Ovary (tissue), 9 donors: Measurements from ENCODE around the gene MFSD1. TPM values are rescaled to one million over a fixed set of nuclear protein-coding genes. Genes with fewer than 3 reads are reported as not detected.

Experiments used
- DNase-seq, 5 donors: peaks; one replicate each; pipeline ENCODE4 v3.0.0-alpha.2; 2019 to 2020
- H3K27ac ChIP-seq, 2 donors: fragments of 200-600 bp; one replicate each; pipeline versions ENCODE4 v1.5.1 to v1.8.0; 2019 to 2022
- H3K27me3 ChIP-seq: fragments of 200-600 bp; one replicate; pipeline ENCODE4 v1.8.0; 2022
- H3K36me3 ChIP-seq: fragments of 200-600 bp; sonication (generic); one replicate; pipeline ENCODE4 v1.5.1; 2019
- H3K4me1 ChIP-seq: one replicate; pipeline ENCODE4 v1.8.1; 2013; ENCODE audit warnings: mild to moderate bottlenecking, moderate library complexity; ENCODE audit not compliant: insufficient read depth
- H3K4me3 ChIP-seq: fragments of 200-600 bp; sonication (generic); one replicate; pipeline ENCODE4 v1.5.1; 2017
- H3K9me3 ChIP-seq, 2 donors: fragments of 200-600 bp in 1 of 2; sonication (generic) in 1 of 2; one replicate each; pipeline versions ENCODE4 v1.5.1 to v1.8.1; 2013 to 2019; ENCODE audit warnings: mild to moderate bottlenecking in 1 of 2, moderate library complexity in 1 of 2
- EP300 ChIP-seq: sonication (generic); formaldehyde crosslinking; IDR thresholded peaks from one replicate; pipeline ENCODE4 v1.6.1; 2017; ENCODE audit warnings: antibody characterized with exemption
- POLR2A ChIP-seq: fragments of 450-650 bp; IDR thresholded peaks from one replicate; pipeline ENCODE4 v1.6.1; 2017; ENCODE audit warnings: antibody characterized with exemption, mild to moderate bottlenecking, moderate library complexity
- WGBS, 3 donors: extraction: QIAGEN DNeasy Blood & Tissue Kit in 1 of 3; methylation state at CpG; one replicate each; pipeline versions ENCODE4 v1.1.5 to v1.1.7; 2013 to 2017; 5-methylcytosine and 5-hydroxymethylcytosine counted together
- intact Hi-C, 4 donors: fragments of 100-400 bp; cut with DNase I; formaldehyde crosslinking; loops; one replicate each; pipeline versions ENCODE4 v1.11.0 to v1.15.1; 2022 to 2023
- polyA plus RNA-seq, 2 donors: library from polyadenylated mRNA; stranded (reverse); fragments of 200-250 nt in 1 of 2; fragments of 350-450 nt in 1 of 2; fragmentation: Illumina TruSeq in 1 of 2; extraction: RNeasy Lipid Tissue Mini Kit (QIAGEN cat#74804) in 1 of 2; gene quantifications; one replicate each; pipeline ENCODE4 v1.2.3, GENCODE V29; 2013 to 2014
- total RNA-seq, 7 donors: library from RNA; depleted of rRNA in 2 of 7; stranded (reverse); fragments of >200 nt in 2 of 7; fragmentation: NEBNext Ultra II Directional in 3 of 7; extraction: Animal tissue kit (Norgen Biotek cat#: 25700) in 3 of 7; gene quantifications; one replicate each; pipeline versions ENCODE4 v1.1.0 to v1.2.4, GENCODE V29; 2016 to 2023
- TF ChIP-seq, protein P1 (sequence below), 3 donors: fragments of 450-650 bp in 2 of 3; fragments of 200-600 bp in 1 of 3; IDR thresholded peaks; one replicate each; pipeline versions ENCODE4 v1.5.1 to v1.8.0; 2016 to 2022; ENCODE audit warnings: antibody characterized with exemption in 3 of 3, mild to moderate bottlenecking in 1 of 3
- donor health status: DM: no; HTN: no; CAD: no; lungs with moderate emphysema.
- donor health status: DM: no; HTN: no; CAD: no.
- donor health status: Bipolar disorder and iron deficiency.
- donor health status: DM: yes; HTN: yes; CAD: no.
- donor health status: DM: no; HTN: no; CAD: no.
- donor health status: DM: yes; HTN: yes; CAD: no.

MFSD1 gene
- total and polyA plus RNA-seq, 9 donors, result 27.1 to 63.8 (median 43.0) TPM

DNA sequence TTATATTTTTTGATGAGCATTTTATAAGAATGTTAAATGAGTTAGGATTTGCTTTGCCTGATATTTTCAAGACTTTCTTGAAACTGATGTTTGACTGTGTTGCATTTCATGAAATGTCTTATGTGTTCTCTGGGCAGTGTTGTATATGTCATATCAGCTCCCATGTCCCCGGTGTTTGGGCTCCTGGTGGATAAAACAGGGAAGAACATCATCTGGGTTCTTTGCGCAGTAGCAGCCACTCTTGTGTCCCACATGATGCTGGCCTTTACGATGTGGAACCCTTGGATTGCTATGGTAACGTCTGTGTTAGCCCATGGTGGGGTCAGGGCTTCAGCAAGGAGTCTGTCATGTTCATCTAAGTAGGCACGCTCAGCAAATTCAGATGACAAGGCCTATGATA is 20.0 kb downstream of the MFSD1 start:
- Histone ChIP-seq H3K4me3 (no peak overlapping the region), H3K9me3 (no peaks in the 10 kb centered on the region), H3K27me3 (no peaks in the 10 kb centered on the region), H3K4me1 (no peaks in the 10 kb centered on the region), H3K27ac (no peak overlapping the region), H3K36me3 (no peaks in the 10 kb centered on the region)
- TF ChIP-seq, protein P1, sequence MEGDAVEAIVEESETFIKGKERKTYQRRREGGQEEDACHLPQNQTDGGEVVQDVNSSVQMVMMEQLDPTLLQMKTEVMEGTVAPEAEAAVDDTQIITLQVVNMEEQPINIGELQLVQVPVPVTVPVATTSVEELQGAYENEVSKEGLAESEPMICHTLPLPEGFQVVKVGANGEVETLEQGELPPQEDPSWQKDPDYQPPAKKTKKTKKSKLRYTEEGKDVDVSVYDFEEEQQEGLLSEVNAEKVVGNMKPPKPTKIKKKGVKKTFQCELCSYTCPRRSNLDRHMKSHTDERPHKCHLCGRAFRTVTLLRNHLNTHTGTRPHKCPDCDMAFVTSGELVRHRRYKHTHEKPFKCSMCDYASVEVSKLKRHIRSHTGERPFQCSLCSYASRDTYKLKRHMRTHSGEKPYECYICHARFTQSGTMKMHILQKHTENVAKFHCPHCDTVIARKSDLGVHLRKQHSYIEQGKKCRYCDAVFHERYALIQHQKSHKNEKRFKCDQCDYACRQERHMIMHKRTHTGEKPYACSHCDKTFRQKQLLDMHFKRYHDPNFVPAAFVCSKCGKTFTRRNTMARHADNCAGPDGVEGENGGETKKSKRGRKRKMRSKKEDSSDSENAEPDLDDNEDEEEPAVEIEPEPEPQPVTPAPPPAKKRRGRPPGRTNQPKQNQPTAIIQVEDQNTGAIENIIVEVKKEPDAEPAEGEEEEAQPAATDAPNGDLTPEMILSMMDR (IDR thresholded peaks at IDR 0.05), result no peak
- TF ChIP-seq POLR2A, result no peak
- TF ChIP-seq EP300, result no peak
- intact Hi-C loops, result no loop called here
- DNase-seq, result no peak
- 91 to 95% (median 93%) methylated on average over 5 of the region's 5 CpGs for WGBS, 3 donors

DNA sequence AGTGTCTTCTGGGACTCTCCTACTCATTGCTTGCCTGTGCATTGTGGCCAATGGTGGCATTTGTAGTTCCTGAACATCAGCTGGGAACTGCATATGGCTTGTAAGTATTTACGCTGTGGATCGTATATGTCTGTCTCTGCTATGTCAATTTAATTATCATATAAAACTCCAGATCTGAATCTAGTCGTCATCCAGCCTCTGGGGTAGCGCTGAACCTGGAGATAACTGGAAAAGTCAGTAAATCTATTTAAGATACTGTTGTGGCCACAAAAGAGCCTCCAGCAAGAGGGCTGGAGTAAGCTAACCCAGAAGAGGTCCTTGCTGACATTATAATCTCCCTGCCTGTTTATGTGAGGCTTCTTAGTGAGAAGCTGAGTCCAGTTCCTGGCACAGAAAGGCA is 21.6 kb downstream of the MFSD1 start:
- Histone ChIP-seq H3K36me3 (no peaks in the 10 kb centered on the region), H3K4me3 (no peak overlapping the region), H3K4me1 (no peaks in the 10 kb centered on the region), H3K9me3 (no peaks in the 10 kb centered on the region), H3K27ac (no peak overlapping the region), H3K27me3 (no peaks in the 10 kb centered on the region)
- DNase-seq, result no peak
- 95 to 97% (median 96%) methylated on average over 4 of the region's 4 CpGs for WGBS, 3 donors
- TF ChIP-seq EP300 (no peak), POLR2A (no peak)
- TF ChIP-seq, protein P1 (IDR thresholded peaks at IDR 0.05), result no peak
- intact Hi-C loops, result no loop called here

DNA sequence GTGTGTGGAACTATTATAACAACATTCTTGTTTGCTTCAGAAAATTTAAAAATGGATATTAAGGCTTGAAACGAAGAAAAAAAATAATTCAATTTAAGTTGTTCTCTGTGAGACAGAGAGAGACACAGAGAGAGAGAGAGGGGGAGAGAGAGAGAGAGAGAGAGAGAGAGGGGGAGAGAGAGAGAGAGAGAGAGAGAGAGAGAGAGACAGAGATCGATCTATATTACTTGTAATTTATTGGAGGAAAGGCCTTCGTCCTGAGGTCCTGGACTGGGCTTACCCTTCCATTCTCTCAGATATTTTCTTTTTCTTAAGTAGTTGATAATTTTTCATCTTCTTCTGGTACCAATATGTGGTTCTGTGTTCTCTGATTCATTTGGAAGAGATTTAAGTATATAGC is 25.9 kb downstream of the MFSD1 start:
- Histone ChIP-seq H3K27me3 (no peaks in the 10 kb centered on the region), H3K9me3 (no peaks in the 10 kb centered on the region), H3K36me3 (no peaks in the 10 kb centered on the region), H3K27ac (no peak overlapping the region), H3K4me3 (no peak overlapping the region), H3K4me1 (no peaks in the 10 kb centered on the region)
- DNase-seq, result no peak
- TF ChIP-seq, protein P1 (IDR thresholded peaks at IDR 0.05), result no peak
- TF ChIP-seq EP300, result no peak
- no peak for TF ChIP-seq POLR2A
- intact Hi-C loops, result no loop called here
- 88 to 96% (median 95%) methylated on average over 3 of the region's 3 CpGs for WGBS, 3 donors

DNA sequence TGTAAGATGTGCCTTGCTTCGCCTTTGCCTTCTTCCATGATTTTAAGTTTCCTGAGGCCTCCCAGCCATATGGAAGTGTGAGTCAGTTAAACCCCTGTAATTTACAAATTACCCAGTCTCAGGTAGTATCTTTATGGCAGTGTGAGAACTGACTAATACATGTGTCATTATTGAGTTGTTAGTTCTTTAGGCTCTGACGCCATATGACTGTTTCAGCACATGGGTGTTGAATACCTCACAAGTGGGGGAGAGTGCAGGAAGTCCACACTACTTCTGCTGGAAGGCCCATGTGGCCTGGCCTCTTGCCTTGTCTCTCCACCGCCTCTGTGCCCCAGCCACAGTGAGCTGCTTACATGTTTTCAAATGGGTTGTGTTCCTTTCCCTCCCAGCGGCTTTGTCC is 28.5 kb downstream of the MFSD1 start:
- intact Hi-C loops, result no loop called here
- 92 to 99% (median 96%) methylated on average over 4 of the region's 4 CpGs for WGBS, 3 donors
- Histone ChIP-seq H3K4me1 (no peaks in the 10 kb centered on the region), H3K4me3 (no peak overlapping the region), H3K27ac (no peak overlapping the region), H3K9me3 (no peaks in the 10 kb centered on the region), H3K36me3 (no peaks in the 10 kb centered on the region), H3K27me3 (no peaks in the 10 kb centered on the region)
- TF ChIP-seq, protein P1 (IDR thresholded peaks at IDR 0.05), result no peak
- TF ChIP-seq POLR2A, result no peak
- no peak for TF ChIP-seq EP300
- no peak for DNase-seq

DNA sequence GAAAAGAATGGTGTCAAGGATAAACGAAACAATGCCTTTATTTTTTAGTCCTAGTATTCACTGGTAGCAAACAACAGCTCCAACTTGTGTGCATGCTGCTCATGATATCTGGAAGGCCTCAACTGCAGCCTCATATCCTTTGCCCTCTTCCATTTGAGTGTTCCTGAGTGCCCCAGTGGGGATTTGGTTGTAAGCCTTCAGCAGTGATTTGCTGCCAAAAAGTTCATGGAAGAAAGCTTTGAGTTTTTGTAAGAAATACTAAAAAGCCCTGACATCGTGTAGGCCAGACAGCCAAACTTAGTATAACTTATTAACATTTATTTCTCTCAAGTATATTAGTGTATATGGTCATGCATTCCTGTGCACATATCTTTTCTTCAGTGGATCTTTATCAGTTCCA is 30.0 kb downstream of the MFSD1 start:
- no peaks in the 10 kb centered on the region for H3K27me3 ChIP-seq
- no peaks in the 10 kb centered on the region for H3K36me3 ChIP-seq
- no peaks in the 10 kb centered on the region for H3K4me1 ChIP-seq
- H3K4me3 ChIP-seq, result no peak overlapping the region
- no peaks in the 10 kb centered on the region for H3K9me3 ChIP-seq
- intact Hi-C loops, result no loop called here
- WGBS, 3 donors, result 63 to 95% (median 88%) methylated on average over 2 of the region's 2 CpGs
- DNase-seq, result no peak
- TF ChIP-seq, protein P1 (IDR thresholded peaks at IDR 0.05), result no peak
- no peak for TF ChIP-seq EP300
- TF ChIP-seq POLR2A, result no peak
- H3K27ac ChIP-seq, result no peak overlapping the region
